Measurements from ENCODE around the gene PIP4K2B. TPM values are rescaled to one million over a fixed set of nuclear protein-coding genes. Genes with fewer than 3 reads are reported as not detected.
A peak's percentile ranks its signal among the peaks of the same experiment; 100 is the strongest.

The PIP4K2B gene
- total and polyA plus RNA-seq, 2 donors from 2014 or later: 15.3 to 41.2 TPM

DNA sequence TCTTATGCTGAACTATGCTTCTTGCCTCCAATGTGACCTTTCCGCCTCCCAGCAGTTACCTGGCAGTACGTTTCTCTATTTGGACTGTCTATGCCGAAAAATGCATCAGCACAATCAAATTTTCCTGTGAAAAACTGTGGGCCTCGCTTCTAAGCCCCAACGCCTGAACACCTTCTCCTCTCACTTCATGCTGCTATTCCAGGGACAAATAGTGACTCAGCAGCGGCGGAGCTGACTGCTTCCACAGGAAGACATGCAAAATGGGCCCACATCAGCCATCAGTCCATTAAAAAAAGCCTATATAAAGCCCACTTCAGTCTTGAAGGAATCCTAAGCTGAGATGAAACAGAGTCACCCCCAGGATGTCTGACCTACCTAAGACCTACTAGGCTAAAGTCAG lies 10.5 kb upstream of the PIP4K2B start:
- TF ChIP-seq, protein P1, sequence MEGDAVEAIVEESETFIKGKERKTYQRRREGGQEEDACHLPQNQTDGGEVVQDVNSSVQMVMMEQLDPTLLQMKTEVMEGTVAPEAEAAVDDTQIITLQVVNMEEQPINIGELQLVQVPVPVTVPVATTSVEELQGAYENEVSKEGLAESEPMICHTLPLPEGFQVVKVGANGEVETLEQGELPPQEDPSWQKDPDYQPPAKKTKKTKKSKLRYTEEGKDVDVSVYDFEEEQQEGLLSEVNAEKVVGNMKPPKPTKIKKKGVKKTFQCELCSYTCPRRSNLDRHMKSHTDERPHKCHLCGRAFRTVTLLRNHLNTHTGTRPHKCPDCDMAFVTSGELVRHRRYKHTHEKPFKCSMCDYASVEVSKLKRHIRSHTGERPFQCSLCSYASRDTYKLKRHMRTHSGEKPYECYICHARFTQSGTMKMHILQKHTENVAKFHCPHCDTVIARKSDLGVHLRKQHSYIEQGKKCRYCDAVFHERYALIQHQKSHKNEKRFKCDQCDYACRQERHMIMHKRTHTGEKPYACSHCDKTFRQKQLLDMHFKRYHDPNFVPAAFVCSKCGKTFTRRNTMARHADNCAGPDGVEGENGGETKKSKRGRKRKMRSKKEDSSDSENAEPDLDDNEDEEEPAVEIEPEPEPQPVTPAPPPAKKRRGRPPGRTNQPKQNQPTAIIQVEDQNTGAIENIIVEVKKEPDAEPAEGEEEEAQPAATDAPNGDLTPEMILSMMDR (IDR thresholded peaks at IDR 0.05; ENCODE audit: borderline replicate concordance, extremely low read depth, insufficient read depth): no peak
- H3K4me1 ChIP-seq (ENCODE audit: control insufficient read depth in 2 of 3, insufficient read depth in 2 of 3, low read depth in 1 of 3, low read length in 3 of 3): peaks cover 0 to 9% (median 0%) of the 10 kb centered on the region in 3 donors
- no peak overlapping the region for H3K9ac ChIP-seq (ENCODE audit: low read length in 3 of 3)
- H3K27me3 ChIP-seq (ENCODE audit: control insufficient read depth, insufficient read depth, low read length): no peaks in the 10 kb centered on the region
- peaks cover 15 to 30% (median 25%) of the 10 kb centered on the region in 3 donors for H3K36me3 ChIP-seq (ENCODE audit: control insufficient read depth in 2 of 3, insufficient read depth in 3 of 3, low read length in 3 of 3)
- H3K27ac ChIP-seq (ENCODE audit: low read depth in 2 of 2, low read length in 2 of 2): no peak overlapping the region
- no peaks in the 10 kb centered on the region for H3K9me3 ChIP-seq (ENCODE audit: control insufficient read depth in 2 of 3, insufficient read depth in 1 of 3, low read length in 3 of 3)
- FAIRE-seq: no peak
- intact Hi-C loops (cut with DNase I): no loop called here
- DNase-seq: no peak
- no peak overlapping the region for H3K4me3 ChIP-seq (ENCODE audit: low read length in 3 of 3)

DNA sequence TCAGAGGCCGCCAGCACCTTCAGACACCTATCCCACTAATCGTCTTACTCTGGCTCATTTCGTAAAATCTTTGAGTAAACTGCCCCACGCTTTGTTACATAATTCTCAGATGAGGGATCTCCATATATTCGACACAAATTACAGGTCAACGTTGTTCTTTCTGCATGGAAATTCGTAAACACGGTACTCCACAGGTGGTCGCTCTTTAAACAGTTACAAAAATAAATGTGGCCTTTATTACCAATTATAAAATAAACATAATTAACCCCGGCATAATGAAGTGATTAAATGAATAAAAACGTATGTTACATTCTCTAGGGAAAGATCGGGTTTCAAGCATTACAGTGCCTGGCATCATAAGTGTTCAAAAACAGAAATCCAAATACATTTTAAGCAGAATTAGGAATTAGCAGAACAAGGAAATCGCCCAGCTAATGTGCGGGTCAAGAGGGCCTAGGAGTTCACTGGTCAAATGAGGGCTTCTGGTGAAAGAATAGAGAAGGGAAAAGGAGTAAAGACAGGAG lies 943 bp upstream of the PIP4K2B start:
- TF ChIP-seq, protein P1 (IDR thresholded peaks at IDR 0.05; ENCODE audit: borderline replicate concordance, extremely low read depth, insufficient read depth): no peak
- H3K4me3 ChIP-seq (ENCODE audit: low read length in 3 of 3): peak overlapping the region; percentile 50 to 62 (median 57)
- H3K27me3 ChIP-seq (ENCODE audit: control insufficient read depth, insufficient read depth, low read length): no peaks in the 10 kb centered on the region
- no peaks in the 10 kb centered on the region for H3K9me3 ChIP-seq (ENCODE audit: control insufficient read depth in 2 of 3, insufficient read depth in 1 of 3, low read length in 3 of 3)
- FAIRE-seq (no peak), DNase-seq (no peak)
- H3K4me1 ChIP-seq (ENCODE audit: control insufficient read depth in 2 of 3, insufficient read depth in 2 of 3, low read depth in 1 of 3, low read length in 3 of 3): peaks cover 5 to 22% (median 7%) of the 10 kb centered on the region in 3 donors
- peaks cover 3 to 29% (median 15%) of the 10 kb centered on the region in 3 donors for H3K36me3 ChIP-seq (ENCODE audit: control insufficient read depth in 2 of 3, insufficient read depth in 3 of 3, low read length in 3 of 3)
- peak overlapping the region; percentile 98 for H3K27ac ChIP-seq (ENCODE audit: low read depth in 2 of 2, low read length in 2 of 2)
- peak overlapping the region in 2 of 3 donors; percentile 21 to 29 for H3K9ac ChIP-seq (ENCODE audit: low read length in 3 of 3)
- intact Hi-C loops (cut with DNase I): no loop called here

DNA sequence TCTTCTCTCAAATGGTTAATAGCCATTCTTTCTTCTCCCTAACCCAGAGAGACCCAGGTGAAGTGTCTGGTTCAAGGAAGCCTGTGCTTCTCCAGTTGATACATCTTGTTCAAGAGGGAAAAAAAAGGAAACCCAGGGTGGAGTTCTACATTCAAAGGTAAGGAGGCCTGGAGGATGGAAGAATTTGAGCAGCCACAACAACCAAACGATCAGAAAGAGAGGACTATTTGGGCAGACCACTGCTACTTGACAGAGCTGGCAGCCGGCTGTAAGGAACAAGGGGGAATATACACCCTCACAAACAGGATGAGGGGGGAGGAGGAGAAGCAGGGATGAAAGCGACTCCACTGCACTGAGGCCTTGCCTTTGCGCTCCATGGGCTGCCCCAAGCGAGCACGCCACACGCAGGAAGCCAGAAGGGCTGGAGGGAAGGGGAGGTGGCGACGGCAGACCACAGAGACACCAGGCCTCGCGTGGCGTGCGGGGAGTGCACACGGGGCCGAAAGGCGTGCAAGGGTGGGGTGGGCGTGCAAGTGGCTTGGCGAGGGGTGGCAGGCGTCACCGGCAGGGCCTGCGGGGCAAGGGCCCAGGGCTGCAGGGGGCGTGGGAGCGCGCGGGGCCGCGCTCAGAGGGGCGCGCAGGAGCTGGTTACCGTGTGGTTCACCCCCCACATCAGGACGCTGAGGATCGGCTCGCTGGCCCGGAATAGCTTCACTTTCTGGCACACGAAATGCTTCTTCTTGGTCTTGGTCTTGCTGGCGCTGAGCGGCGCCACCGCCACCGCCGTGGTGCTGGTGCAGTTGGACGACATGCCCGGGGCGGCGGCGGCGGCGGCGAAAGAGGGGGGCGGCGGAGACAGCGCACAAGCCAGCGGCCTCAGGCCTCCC lies 499 bp downstream of the PIP4K2B start:
- no peaks in the 10 kb centered on the region for H3K9me3 ChIP-seq (ENCODE audit: control insufficient read depth in 2 of 3, insufficient read depth in 1 of 3, low read length in 3 of 3)
- DNase-seq (peak in 3 of 5 donors; percentile 59 to 89 (median 72)), FAIRE-seq (no peak)
- H3K4me3 ChIP-seq (ENCODE audit: low read length in 3 of 3): peak overlapping the region; percentile 69 to 78 (median 78)
- H3K27ac ChIP-seq (ENCODE audit: low read depth in 2 of 2, low read length in 2 of 2): peak overlapping the region; percentile 90 to 91
- no peaks in the 10 kb centered on the region for H3K27me3 ChIP-seq (ENCODE audit: control insufficient read depth, insufficient read depth, low read length)
- peak overlapping the region; percentile 62 to 82 (median 82) for H3K9ac ChIP-seq (ENCODE audit: low read length in 3 of 3)
- H3K36me3 ChIP-seq (ENCODE audit: control insufficient read depth in 2 of 3, insufficient read depth in 3 of 3, low read length in 3 of 3): peaks cover under 1 to 23% (median 12%) of the 10 kb centered on the region in 3 donors
- TF ChIP-seq, protein P1 (IDR thresholded peaks at IDR 0.05; ENCODE audit: borderline replicate concordance, extremely low read depth, insufficient read depth): no peak
- intact Hi-C loops (cut with DNase I): no loop called here
- H3K4me1 ChIP-seq (ENCODE audit: control insufficient read depth in 2 of 3, insufficient read depth in 2 of 3, low read depth in 1 of 3, low read length in 3 of 3): peaks cover 5 to 22% (median 7%) of the 10 kb centered on the region in 3 donors

Measured in kidney (tissue), 14 donors.